ENCODE measurements around the gene CAPZA1.

CAPZA1 gene

DNA sequence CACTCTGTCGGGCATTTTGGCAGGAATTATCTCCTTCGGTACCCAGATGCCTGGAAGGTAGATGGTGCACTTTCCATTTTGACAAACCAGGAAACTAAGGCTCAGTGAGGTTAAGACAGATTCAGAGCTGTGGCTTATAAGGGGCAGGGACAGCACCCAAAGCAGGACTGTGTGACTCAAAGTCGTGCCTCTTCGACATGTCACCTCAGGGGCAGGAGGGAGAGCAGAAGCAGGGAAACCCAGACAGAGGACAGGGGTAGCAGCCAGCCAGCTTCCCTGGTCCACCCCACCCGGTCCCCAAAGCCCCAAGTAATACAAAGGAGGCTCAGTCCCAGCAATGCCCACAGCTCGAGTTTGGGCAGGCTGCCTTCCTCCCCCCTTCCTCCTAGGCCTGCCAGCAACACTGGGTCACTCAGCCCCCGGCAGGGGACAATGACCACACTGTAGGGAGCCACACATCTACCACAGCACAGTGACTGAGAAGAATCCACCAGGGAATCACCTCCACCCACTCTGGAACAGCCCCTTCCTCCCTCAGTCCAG, 84.8 kb downstream of the CAPZA1 start:
- DNase-seq (ENCODE audit: low spot score in 2 of 2) = no peak
- H3K27me3 Mint-ChIP-seq = no peaks in the 10 kb centered on the region

DNA sequence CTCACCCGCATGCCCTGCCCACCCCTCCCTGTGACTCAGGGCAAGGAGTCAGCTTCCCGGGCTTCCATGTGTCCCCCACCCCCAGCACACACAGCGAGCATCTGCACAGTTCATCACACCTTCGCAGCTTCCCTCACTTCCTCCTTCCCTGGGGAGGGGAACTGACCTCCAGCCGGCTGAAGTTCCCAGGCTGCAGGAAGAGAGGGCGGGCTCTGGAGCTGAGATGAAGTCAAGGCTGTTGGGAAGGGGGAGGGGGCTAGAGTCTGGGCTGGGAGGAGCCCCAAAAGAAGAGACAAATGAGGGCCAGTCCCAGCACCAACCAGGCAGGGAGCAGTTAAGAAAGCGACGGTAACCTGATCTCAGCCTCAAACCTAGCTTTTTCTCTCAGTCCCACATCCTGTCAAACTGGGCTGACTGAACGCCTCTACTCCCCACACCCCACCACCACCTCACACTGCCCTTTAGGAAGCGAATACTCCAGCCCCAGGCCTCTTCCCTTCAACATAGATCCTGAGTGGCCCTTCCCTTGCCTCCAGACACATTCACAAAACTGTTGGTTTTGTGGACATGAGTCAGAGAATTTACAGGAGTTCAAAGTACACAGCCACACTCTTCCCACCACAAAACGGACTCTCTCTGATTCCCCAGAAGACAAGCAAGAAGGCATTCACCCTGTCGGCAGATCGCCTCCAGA, 85.4 kb downstream of the CAPZA1 start:
- DNase-seq (ENCODE audit: low spot score in 2 of 2) (no peak), ATAC-seq (ENCODE audit: low read depth) (peak; percentile 41)
- Mint-ChIP-seq H3K36me3 (no peaks in the 10 kb centered on the region), H3K9me3 (no peaks in the 10 kb centered on the region), H3K4me3 (peak overlapping the region; percentile 56), H3K27ac (peak overlapping the region; percentile 80), H3K27me3 (no peaks in the 10 kb centered on the region), H3K4me1 (peaks cover 43% of the 10 kb centered on the region)

More for the DNA sequence above, 84.8 kb downstream of the CAPZA1 start:
- no peak for ATAC-seq (ENCODE audit: low read depth)
- H3K4me3 Mint-ChIP-seq = no peak overlapping the region
- H3K9me3 Mint-ChIP-seq = no peaks in the 10 kb centered on the region
- no peaks in the 10 kb centered on the region for H3K36me3 Mint-ChIP-seq
- peak overlapping the region; percentile 80 for H3K27ac Mint-ChIP-seq
- peaks cover 49% of the 10 kb centered on the region for H3K4me1 Mint-ChIP-seq

DNA sequence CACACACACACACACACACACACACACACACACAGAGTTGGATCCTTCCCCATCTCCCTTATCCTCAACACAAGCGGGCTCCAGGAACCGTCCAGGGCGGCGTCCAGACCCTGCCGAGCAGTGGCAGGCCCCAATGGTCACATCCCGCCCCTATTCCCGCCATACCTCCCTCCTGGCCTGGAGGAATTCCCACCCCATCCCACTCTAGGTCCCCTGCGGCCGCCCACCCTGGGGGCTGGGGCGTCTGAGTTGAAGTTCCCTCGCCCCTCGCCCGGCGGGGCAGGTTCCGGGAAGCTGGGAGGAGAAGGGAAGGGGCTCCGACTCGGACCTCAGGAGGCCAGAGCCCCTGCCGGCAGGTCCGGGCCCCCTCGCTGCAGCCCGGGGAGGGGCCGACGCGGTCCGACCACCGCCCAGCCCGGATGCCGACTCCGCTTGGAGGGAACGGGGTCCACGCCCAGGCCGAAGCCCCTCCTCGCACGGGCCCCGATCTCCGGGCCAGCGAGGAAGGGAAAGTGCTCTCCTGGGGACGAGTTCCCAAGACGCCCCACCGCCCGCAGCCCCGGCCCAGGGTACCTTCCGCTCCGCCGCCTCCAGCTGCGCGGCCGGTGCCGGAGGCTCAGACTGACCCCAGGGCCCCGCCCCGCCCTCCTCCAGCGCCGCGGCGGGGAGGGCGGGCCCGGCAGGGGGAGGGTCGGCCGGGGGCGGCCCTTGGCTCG, 87.0 kb downstream of the CAPZA1 start, which contains the start of gene RHOC:
Gene RHOC, minus strand, starts transcription at position 623 of the 716 bp plus-strand sequence. CDS start 3,328 bp downstream, outside the sequence.
- ATAC-seq (ENCODE audit: low read depth) (peak; percentile 66), DNase-seq (ENCODE audit: low spot score in 2 of 2) (no peak)
- H3K4me1 Mint-ChIP-seq = peaks cover 29% of the 10 kb centered on the region
- H3K9me3 Mint-ChIP-seq = no peaks in the 10 kb centered on the region
- peak within 1 kb of the TSS; percentile 88 for H3K4me3 Mint-ChIP-seq
- H3K36me3 Mint-ChIP-seq = no peaks in the 10 kb centered on the region
- H3K27me3 Mint-ChIP-seq = no peaks in the 10 kb centered on the region
- peak within 1 kb of the TSS; percentile 88 for H3K27ac Mint-ChIP-seq

- Mint-ChIP-seq H3K4me1 (peaks cover 22% of the 10 kb centered on the region), H3K4me3 (peak overlapping the region; percentile 88), H3K9me3 (no peaks in the 10 kb centered on the region), H3K27ac (peak overlapping the region; percentile 88), H3K27me3 (no peaks in the 10 kb centered on the region), H3K36me3 (no peaks in the 10 kb centered on the region)
- ATAC-seq (ENCODE audit: low read depth) (peak; percentile 69), DNase-seq (ENCODE audit: low spot score in 2 of 2) (peak in 1 of 2 donors; percentile 57)
These were observed 87.8 kb downstream of the CAPZA1 start for GRCh38 chr1:112707221-112708001.

DNA sequence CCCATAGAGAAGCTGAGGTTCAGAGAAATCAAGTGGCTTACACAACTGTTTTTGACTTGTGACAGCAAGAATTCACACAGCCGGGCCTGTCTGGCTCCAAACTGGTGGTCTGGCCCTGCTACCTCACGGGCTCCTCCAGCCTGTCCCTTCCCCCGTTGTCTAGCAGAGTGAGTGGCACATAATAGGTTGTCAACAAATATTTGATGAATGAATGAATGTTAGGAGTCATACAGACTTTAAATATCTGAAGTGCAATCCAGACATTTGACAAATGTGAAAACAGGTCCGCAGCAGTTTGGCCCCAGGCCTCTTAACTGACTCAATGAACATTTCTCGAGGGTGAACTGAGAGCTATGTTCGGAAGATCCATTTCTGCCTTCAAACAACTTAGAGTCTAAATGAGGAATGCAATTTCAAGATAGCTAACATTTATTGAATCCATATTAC, 88.4 kb downstream of the CAPZA1 start:
- H3K4me3 Mint-ChIP-seq = peak overlapping the region; percentile 88

DNA sequence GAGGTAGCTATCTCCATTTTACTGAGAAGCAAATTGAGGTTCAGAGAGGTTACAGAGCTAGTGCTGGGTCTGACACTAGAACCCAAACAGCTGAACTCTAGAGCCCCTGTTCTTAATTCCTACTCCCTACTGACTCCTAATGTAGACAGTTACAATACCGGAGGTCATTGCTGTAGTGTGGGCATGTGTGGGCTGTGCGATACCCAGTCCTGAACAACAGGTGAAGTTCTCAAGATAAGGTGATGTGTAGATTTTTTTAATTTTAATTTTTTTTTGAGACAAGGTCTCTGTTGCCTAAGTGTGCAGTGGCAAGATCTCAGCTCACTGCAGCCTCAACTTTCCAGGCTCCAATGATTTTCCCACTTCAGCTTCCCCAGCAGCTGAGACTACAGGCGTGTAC, 88.9 kb downstream of the CAPZA1 start:
- Mint-ChIP-seq H3K27me3 (no peaks in the 10 kb centered on the region), H3K9me3 (no peaks in the 10 kb centered on the region), H3K4me3 (no peak overlapping the region), H3K4me1 (peaks cover 20% of the 10 kb centered on the region), H3K36me3 (no peaks in the 10 kb centered on the region), H3K27ac (no peak overlapping the region)
- ATAC-seq (ENCODE audit: low read depth) (no peak), DNase-seq (ENCODE audit: low spot score in 2 of 2) (no peak)

More for the DNA sequence above, 88.4 kb downstream of the CAPZA1 start:
- no peaks in the 10 kb centered on the region for H3K27me3 Mint-ChIP-seq
- ATAC-seq (ENCODE audit: low read depth) (no peak), DNase-seq (ENCODE audit: low spot score in 2 of 2) (no peak)
- peaks cover 20% of the 10 kb centered on the region for H3K4me1 Mint-ChIP-seq
- H3K36me3 Mint-ChIP-seq = no peaks in the 10 kb centered on the region
- no peaks in the 10 kb centered on the region for H3K9me3 Mint-ChIP-seq
- peak overlapping the region; percentile 88 for H3K27ac Mint-ChIP-seq

- peaks cover 20% of the 10 kb centered on the region for H3K4me1 Mint-ChIP-seq
- DNase-seq (ENCODE audit: low spot score in 2 of 2) (no peak), ATAC-seq (ENCODE audit: low read depth) (no peak)
- no peak overlapping the region for H3K27ac Mint-ChIP-seq
- H3K9me3 Mint-ChIP-seq = no peaks in the 10 kb centered on the region
- no peak overlapping the region for H3K4me3 Mint-ChIP-seq
- H3K36me3 Mint-ChIP-seq = no peaks in the 10 kb centered on the region
- H3K27me3 Mint-ChIP-seq = no peaks in the 10 kb centered on the region
These were observed 90.5 kb downstream of the CAPZA1 start for GRCh38 chr1:112710159-112710558.

DNA sequence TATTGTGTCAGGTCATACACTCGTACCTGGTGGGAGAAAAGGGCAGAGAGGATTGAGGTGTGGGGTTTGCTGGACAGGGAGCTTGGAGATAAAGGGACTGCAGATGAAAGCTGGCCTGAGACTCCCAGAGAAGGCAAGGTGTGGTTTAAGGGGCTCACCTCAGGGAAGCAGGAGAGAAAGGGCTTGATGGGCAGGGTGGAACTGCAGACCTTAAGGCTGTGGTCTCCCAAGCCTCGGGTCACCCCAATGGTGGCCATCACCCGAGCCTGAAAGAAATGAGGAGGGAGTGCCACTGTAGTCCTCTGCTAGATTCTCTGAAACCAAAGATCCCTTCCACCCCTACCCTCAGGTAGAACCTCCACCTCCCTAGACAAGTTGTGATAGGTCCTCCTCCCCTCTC, 91.0 kb downstream of the CAPZA1 start:
- no peaks in the 10 kb centered on the region for H3K27me3 Mint-ChIP-seq
- H3K36me3 Mint-ChIP-seq = no peaks in the 10 kb centered on the region
- DNase-seq (ENCODE audit: low spot score in 2 of 2) (no peak), ATAC-seq (ENCODE audit: low read depth) (no peak)
- no peak overlapping the region for H3K4me3 Mint-ChIP-seq
- no peaks in the 10 kb centered on the region for H3K9me3 Mint-ChIP-seq
- no peak overlapping the region for H3K27ac Mint-ChIP-seq
- H3K4me1 Mint-ChIP-seq = peaks cover 18% of the 10 kb centered on the region

DNA sequence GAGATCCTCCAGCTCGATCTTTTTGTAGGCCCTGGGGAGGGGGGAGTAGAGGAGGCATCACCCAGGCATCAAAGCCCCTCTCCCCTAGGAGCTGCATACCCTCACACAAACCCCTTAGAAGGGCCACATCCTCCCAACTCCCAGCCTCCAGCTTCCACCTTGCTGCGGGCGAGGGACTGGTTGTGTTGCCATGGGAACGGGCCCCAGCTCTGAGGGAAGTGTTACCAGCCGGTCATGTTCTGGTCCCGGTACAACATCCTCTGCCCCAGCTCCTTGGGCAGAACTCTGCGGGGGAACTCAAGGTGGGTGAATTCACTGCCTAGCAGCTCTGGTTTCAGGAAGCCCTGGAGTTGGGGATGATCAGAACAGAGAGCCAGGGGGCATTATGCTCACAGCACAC, 91.4 kb downstream of the CAPZA1 start:
- Mint-ChIP-seq H3K4me1 (peaks cover 19% of the 10 kb centered on the region), H3K27ac (no peak overlapping the region), H3K9me3 (no peaks in the 10 kb centered on the region), H3K36me3 (no peaks in the 10 kb centered on the region), H3K4me3 (no peak overlapping the region), H3K27me3 (no peaks in the 10 kb centered on the region)
- no peak for DNase-seq (ENCODE audit: low spot score in 2 of 2)
- no peak for ATAC-seq (ENCODE audit: low read depth)

- H3K36me3 Mint-ChIP-seq = no peaks in the 10 kb centered on the region
- no peaks in the 10 kb centered on the region for H3K27me3 Mint-ChIP-seq
- DNase-seq (ENCODE audit: low spot score in 2 of 2) (no peak), ATAC-seq (ENCODE audit: low read depth) (no peak)
- no peaks in the 10 kb centered on the region for H3K9me3 Mint-ChIP-seq
- H3K27ac Mint-ChIP-seq = no peak overlapping the region
- H3K4me1 Mint-ChIP-seq = peaks cover 19% of the 10 kb centered on the region
- H3K4me3 Mint-ChIP-seq = no peak overlapping the region
These were observed 92.0 kb downstream of the CAPZA1 start for GRCh38 chr1:112711670-112712069.

GRCh38 chr1:112712191-112712590, 92.6 kb downstream of the CAPZA1 start:
- no peak for DNase-seq (ENCODE audit: low spot score in 2 of 2)
- no peaks in the 10 kb centered on the region for H3K36me3 Mint-ChIP-seq
- ATAC-seq (ENCODE audit: low read depth) = no peak
- no peak overlapping the region for H3K27ac Mint-ChIP-seq
- no peaks in the 10 kb centered on the region for H3K27me3 Mint-ChIP-seq
- no peaks in the 10 kb centered on the region for H3K9me3 Mint-ChIP-seq
- peaks cover 19% of the 10 kb centered on the region for H3K4me1 Mint-ChIP-seq
- H3K4me3 Mint-ChIP-seq = no peak overlapping the region

- Mint-ChIP-seq H3K27me3 (no peaks in the 10 kb centered on the region), H3K9me3 (no peaks in the 10 kb centered on the region), H3K27ac (no peak overlapping the region), H3K4me3 (no peak overlapping the region), H3K36me3 (no peaks in the 10 kb centered on the region), H3K4me1 (peaks cover 16% of the 10 kb centered on the region)
- DNase-seq (ENCODE audit: low spot score in 2 of 2) (no peak), ATAC-seq (ENCODE audit: low read depth) (no peak)
These were observed 93.1 kb downstream of the CAPZA1 start for GRCh38 chr1:112712701-112713128.

GRCh38 chr1:112713466-112714312, 94.1 kb downstream of the CAPZA1 start:
- H3K4me1 Mint-ChIP-seq = peaks cover 18% of the 10 kb centered on the region
- no peaks in the 10 kb centered on the region for H3K9me3 Mint-ChIP-seq
- no peaks in the 10 kb centered on the region for H3K36me3 Mint-ChIP-seq
- DNase-seq (ENCODE audit: low spot score in 2 of 2) = peak in 1 of 2 donors; percentile 55
- peak; percentile 45 for ATAC-seq (ENCODE audit: low read depth)
- no peaks in the 10 kb centered on the region for H3K27me3 Mint-ChIP-seq
- H3K4me3 Mint-ChIP-seq = peak overlapping the region; percentile 84
- no peak overlapping the region for H3K27ac Mint-ChIP-seq

All from memory B cell (primary cell).